Smooth muscle cell of the brain vasculature (primary cell): ENCODE data around the gene RREB1.
"Not testable (repeated sequence)": the region's sequence is repeated elsewhere in the genome, so short reads cannot be mapped to it uniquely, and the experiment has no call there.

ENCODE experiments used
- DNase-seq: peaks from one replicate; pipeline ENCODE4 v3.0.0-alpha.2; 2012; ENCODE audit warnings: low read depth, low spot score

The RREB1 gene

GRCh38 chr6:7143476-7143974, 35.8 kb downstream of the RREB1 start:
- no peak for DNase-seq

GRCh38 chr6:7144872-7145584, 37.3 kb downstream of the RREB1 start:
- DNase-seq: no peak

- no peak for DNase-seq
These were observed 37.8 kb downstream of the RREB1 start for GRCh38 chr6:7145585-7145884.

GRCh38 chr6:7145885-7146828, 38.4 kb downstream of the RREB1 start:
- DNase-seq: no peak

DNA sequence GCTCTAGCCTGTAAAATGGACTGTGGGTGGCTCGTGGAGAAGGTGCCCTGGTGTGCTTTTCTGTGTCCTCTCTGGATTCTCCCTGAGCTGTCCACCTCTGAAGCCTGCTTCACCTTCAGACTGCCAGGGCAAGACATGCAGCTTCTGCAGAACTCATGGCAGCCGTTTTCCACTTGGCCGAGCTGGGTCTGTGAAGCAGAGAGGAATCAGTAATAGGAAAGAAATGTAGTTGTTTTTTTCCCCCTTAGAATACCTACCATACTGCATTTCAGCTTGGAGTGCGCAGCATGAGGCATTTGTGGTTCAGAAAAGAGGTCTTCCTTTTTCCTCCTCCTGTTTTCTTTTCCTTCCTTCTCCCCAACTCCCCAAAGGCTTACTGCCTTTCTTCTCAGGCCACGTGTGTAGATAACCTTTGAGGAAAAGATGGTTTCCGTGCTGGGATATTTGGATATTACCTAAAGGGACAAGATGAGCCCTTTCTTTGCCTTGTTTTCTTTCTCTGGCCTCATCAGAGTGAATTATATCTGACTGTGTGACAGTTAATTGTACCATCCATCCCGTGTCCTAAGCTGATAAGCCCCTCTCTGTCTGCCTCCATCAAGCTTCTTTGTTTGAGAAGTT, 39.4 kb downstream of the RREB1 start:
- DNase-seq: no peak

- DNase-seq: no peak
These were observed 40.5 kb downstream of the RREB1 start for GRCh38 chr6:7148100-7148822.

DNA sequence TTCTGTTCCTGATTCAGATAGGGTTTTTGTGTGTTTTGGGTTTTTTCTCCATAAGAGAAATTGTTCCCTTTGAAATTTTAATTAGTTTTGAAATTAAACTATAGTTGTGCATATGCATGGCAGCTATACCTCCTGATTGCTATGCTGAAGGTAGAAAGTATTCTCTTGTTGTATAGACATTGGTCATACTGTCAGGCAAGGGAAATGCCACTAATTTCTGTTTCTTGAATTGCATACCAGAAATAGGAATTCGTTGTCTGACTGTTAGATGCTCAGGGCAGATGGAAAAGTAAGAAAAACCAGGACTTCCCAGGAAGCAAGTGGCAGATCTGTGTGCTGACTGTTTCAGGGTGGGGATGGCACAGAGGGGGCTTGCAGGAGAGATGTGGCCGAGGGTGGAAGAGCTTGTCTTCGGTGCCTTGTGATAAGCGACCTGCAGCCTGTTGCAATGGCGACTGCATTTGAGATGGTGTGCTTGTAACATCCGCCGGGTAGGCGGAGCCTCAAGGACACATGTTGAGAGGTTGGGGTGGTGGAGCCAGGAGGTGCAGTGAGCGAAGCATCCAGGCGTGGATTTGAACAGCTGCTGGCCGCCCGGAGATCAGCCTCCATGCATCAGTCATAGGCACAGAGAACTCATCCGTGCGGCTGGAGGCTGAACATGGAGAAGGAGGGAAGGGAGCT, 42.8 kb downstream of the RREB1 start:
- no peak for DNase-seq

DNA sequence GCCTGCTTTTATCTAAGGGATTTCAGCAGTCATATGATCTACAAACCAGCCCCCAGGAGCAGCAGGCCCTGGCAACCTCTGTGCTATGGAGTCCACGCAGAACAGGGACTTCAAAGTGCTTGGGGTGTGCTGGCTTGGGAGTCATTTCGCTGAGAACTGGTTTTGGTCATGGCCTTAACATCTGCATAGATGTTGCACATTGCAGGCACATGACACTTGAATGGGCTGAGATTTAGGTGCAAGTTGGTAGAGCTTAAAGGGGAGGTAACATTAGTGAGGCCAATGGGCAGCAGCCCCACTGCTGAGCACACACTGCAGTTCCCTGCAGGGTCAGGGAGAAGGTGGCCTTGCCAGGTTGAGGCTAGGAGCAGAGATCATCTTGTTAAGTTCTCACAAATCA, 43.6 kb downstream of the RREB1 start:
- DNase-seq: no peak

DNA sequence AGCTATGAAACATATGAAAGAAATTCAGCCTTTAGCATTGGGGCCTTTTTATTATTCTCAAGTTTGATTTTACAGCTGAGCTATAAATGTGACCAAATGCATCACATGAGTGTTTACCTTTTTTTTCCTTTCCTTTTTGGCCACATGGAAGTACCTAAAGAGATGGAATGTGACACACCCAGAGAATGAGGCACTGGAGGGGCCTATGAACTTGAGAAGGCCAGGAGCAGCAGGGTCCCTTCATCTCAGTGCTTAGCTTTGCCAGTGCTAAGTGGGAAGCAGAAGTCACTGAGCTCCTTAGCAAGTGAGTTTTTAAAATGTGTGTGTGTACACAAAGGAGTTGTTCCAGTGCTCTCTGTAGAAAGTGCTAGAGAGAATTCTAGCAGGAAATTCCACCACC, 44.7 kb downstream of the RREB1 start:
- no peak for DNase-seq

GRCh38 chr6:7153789-7154188, 46.0 kb downstream of the RREB1 start:
- DNase-seq: no peak

GRCh38 chr6:7154341-7155139, 46.8 kb downstream of the RREB1 start:
- no peak for DNase-seq

- no peak for DNase-seq
These were observed 48.3 kb downstream of the RREB1 start for GRCh38 chr6:7155871-7156579.

DNA sequence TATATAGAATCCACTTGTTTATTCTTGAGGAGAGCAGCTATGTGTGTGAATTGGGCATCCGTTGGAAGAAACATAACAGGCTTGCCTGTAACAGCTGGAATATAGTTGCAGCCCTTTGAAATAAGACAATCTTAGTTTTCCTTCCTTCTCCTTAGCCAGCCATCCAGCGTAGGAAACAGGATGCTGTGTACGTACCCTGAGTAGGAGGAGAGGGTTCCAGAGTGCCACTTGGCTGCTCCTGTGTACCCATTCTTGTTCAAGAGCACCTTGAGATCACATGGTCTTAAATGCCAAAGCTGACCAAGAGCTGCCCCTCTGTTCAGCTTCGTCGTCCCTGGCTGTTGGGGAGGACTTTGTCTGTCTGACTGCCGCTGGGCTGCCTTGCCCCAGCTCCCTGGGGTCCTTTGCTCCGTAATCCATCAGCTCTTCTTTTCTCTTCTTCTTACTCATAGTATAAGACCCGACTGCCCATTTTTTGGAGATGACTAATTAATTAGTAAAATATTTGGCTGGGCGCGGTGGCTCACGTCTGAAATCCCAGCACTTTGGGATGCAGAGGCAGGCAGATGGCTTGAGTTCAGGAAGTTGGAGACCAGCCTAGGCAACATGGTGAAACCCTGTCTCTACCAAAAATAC, 49.0 kb downstream of the RREB1 start:
- DNase-seq: no peak

DNA sequence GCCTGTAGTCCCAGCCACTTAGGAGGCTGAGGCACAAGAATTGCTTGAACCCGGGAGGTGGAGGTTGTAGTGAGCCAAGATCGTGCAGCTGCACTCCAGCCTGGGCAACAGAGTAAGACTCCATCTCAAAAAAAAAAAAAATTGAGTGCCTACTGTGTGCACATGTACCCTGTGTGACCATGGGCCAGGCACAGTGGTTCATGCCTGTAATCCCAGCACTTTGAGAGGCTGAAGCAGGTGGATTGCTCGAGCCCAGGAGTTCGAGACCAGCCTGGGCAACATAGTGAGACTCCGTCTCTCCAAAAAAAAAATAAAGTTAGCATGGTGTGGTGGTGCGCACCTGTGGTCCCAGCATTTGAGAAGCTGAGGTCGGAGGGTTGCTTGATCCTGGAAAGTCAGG, 49.5 kb downstream of the RREB1 start:
- not testable (repeated sequence) for DNase-seq

- DNase-seq: no peak
These were observed 50.2 kb downstream of the RREB1 start for GRCh38 chr6:7157752-7158616.

- DNase-seq: no peak
These were observed 52.2 kb downstream of the RREB1 start for GRCh38 chr6:7159790-7160525.

DNA sequence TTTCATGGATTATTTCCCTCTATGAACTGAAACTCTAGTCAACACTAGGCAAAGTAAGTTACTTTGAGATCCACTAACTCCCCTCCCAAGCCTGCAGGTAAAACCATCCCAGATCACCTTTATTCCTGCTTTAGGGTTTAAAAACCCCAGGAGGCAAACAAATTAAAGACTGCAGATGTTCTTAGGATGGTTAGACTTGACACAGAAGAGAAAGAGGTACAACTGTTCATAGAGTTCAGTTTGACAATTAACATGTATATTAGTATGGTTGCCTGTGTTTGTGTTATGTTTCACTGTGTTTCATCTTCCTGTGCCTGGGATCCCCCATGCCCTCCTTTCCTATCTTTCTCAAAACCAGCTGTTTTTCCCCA, 53.5 kb downstream of the RREB1 start:
- no peak for DNase-seq

GRCh38 chr6:7161845-7162244, 54.1 kb downstream of the RREB1 start:
- no peak for DNase-seq
